Neural progenitor cell (in vitro differentiated cells): ENCODE results near the gene TSHZ2. TPM values are rescaled to one million over a fixed set of nuclear protein-coding genes. Genes with fewer than 3 reads are reported as not detected.

Source experiments
- DNase-seq: peaks from one replicate; pipeline ENCODE4 v3.0.0-alpha.2; 2016; ENCODE audit warnings: low spot score
- H2AFZ ChIP-seq: fragments of 200-600 bp; sonication (generic); replicated peaks from 2 replicates; pipeline ENCODE4 v1.6.1; 2016; ENCODE audit warnings: antibody characterized with exemption
- H3F3A ChIP-seq: fragments of 200-600 bp; sonication (generic); 2 replicates; pipeline ENCODE4 v1.6.1; 2016; ENCODE audit warnings: antibody characterized with exemption, low read depth
- H3K27ac ChIP-seq: fragments of 200-600 bp; sonication (generic); 2 replicates; pipeline ENCODE4 v1.5.1; 2016; ENCODE audit warnings: mild to moderate bottlenecking
- H3K27me3 ChIP-seq: fragments of 200-600 bp; sonication (generic); 2 replicates; pipeline ENCODE4 v1.6.1; 2016; ENCODE audit warnings: mild to moderate bottlenecking, moderate library complexity
- H3K36me3 ChIP-seq: fragments of 200-600 bp; sonication (generic); 2 replicates; pipeline ENCODE4 v1.5.1; 2016
- H3K4me1 ChIP-seq: fragments of 200-600 bp; sonication (generic); 2 replicates; pipeline ENCODE4 v1.6.1; 2016; ENCODE audit warnings: mixed run types
- H3K4me2 ChIP-seq: fragments of 200-600 bp; sonication (generic); 2 replicates; pipeline ENCODE4 v1.6.1; 2016
- H3K4me3 ChIP-seq: fragments of 200-600 bp; sonication (generic); 2 replicates; pipeline ENCODE4 v1.5.1; 2016
- H3K79me2 ChIP-seq: fragments of 200-600 bp; sonication (generic); 2 replicates; pipeline ENCODE4 v1.6.1; 2016; ENCODE audit warnings: low read depth
- H3K9ac ChIP-seq: fragments of 200-600 bp; sonication (generic); 2 replicates; pipeline ENCODE4 v1.6.1; 2016
- H3K9me3 ChIP-seq: fragments of 200-600 bp; sonication (generic); 2 replicates; pipeline ENCODE4 v1.5.1; 2016; ENCODE audit warnings: low read depth
- H4K20me1 ChIP-seq: fragments of 200-600 bp; sonication (generic); 2 replicates; pipeline ENCODE4 v1.6.1; 2016; ENCODE audit warnings: low read depth
- H3K27ac Mint-ChIP-seq: 3 replicates; pipeline ENCODE4 v1.8.0; 2021; ENCODE audit warnings: mixed read lengths
- H3K27me3 Mint-ChIP-seq: 2 replicates; pipeline ENCODE4 v1.8.0; 2022; ENCODE audit warnings: low read depth, mild to moderate bottlenecking, inconsistent platforms, moderate library complexity, mixed read lengths; ENCODE audit not compliant: insufficient read depth
- H3K36me3 Mint-ChIP-seq: 3 replicates; pipeline ENCODE4 v1.8.0; 2021; ENCODE audit warnings: mixed read lengths
- H3K4me1 Mint-ChIP-seq: 3 replicates; pipeline ENCODE4 v1.8.0; 2021; ENCODE audit warnings: mixed read lengths
- H3K4me3 Mint-ChIP-seq: 3 replicates; pipeline ENCODE4 v1.8.0; 2021; ENCODE audit warnings: mild to moderate bottlenecking, moderate library complexity, mixed read lengths
- H3K9me3 Mint-ChIP-seq: 3 replicates; pipeline ENCODE4 v1.8.0; 2020; ENCODE audit warnings: mixed read lengths
- EZH2 ChIP-seq: fragments of 200-600 bp; sonication (generic); IDR thresholded peaks from 2 replicates; pipeline ENCODE4 v1.6.1; 2017; ENCODE audit warnings: antibody characterized with exemption, mild to moderate bottlenecking, moderate library complexity
- EZH2phosphoT487 ChIP-seq: fragments of 200-600 bp; sonication (generic); IDR thresholded peaks from 2 replicates; pipeline ENCODE4 v1.6.1; 2017; ENCODE audit warnings: antibody characterized with exemption
- total RNA-seq: library from RNA; depleted of rRNA; stranded (reverse); fragments of >200 nt; gene quantifications from 2 replicates; pipeline ENCODE4 v1.2.3, GENCODE V29; 2015; ENCODE audit warnings: low replicate concordance
- TF ChIP-seq, protein P1 (sequence below): fragments of 200-600 bp; sonication (generic); IDR thresholded peaks from 2 replicates; pipeline ENCODE4 v1.5.1; 2017; ENCODE audit warnings: antibody characterized with exemption, mild to moderate bottlenecking

TSHZ2 gene
- total RNA-seq, 1 donor from 2014 or later, result 1.8 TPM

DNA sequence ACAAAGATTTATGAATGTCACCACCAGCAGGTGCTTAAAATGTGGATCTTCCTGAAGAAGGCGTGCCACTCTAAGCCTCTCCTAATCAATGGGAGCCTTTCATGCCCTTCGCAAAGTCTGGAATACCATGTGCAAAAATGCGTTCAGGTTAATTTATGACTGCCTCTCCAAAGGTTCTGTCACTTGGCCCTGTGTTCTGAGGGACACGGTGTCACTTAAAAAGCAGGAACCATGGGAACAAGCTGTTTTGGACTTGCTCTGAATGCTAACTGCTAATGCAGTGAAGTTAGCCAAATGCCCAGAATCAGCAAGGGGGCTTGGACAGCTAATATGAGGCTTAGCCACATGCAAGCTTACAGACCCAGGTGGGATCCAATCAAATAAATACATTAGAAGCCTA, 250.3 kb downstream of the TSHZ2 start:
- peaks cover 17% of the 10 kb centered on the region for H3F3A ChIP-seq
- no peaks in the 10 kb centered on the region for H3K9me3 ChIP-seq
- no peak overlapping the region for H3K4me2 ChIP-seq
- H3K4me3 ChIP-seq, result no peak overlapping the region
- H3K27me3 Mint-ChIP-seq, result peaks cover 2% of the 10 kb centered on the region
- peaks cover 17% of the 10 kb centered on the region for H3K4me1 Mint-ChIP-seq
- H3K27ac ChIP-seq, result no peak overlapping the region
- H3K4me1 ChIP-seq, result peaks cover 30% of the 10 kb centered on the region
- H3K36me3 Mint-ChIP-seq, result peaks cover 2% of the 10 kb centered on the region
- H2AFZ ChIP-seq, result no peak overlapping the region
- TF ChIP-seq, protein P1, sequence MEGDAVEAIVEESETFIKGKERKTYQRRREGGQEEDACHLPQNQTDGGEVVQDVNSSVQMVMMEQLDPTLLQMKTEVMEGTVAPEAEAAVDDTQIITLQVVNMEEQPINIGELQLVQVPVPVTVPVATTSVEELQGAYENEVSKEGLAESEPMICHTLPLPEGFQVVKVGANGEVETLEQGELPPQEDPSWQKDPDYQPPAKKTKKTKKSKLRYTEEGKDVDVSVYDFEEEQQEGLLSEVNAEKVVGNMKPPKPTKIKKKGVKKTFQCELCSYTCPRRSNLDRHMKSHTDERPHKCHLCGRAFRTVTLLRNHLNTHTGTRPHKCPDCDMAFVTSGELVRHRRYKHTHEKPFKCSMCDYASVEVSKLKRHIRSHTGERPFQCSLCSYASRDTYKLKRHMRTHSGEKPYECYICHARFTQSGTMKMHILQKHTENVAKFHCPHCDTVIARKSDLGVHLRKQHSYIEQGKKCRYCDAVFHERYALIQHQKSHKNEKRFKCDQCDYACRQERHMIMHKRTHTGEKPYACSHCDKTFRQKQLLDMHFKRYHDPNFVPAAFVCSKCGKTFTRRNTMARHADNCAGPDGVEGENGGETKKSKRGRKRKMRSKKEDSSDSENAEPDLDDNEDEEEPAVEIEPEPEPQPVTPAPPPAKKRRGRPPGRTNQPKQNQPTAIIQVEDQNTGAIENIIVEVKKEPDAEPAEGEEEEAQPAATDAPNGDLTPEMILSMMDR, result no peak
- TF ChIP-seq EZH2, result no peak
- no peak for TF ChIP-seq EZH2phosphoT487
- H3K27ac Mint-ChIP-seq, result no peak overlapping the region
- peaks cover 4% of the 10 kb centered on the region for H3K9me3 Mint-ChIP-seq
- no peaks in the 10 kb centered on the region for H3K36me3 ChIP-seq
- H3K79me2 ChIP-seq, result no peaks in the 10 kb centered on the region
- no peaks in the 10 kb centered on the region for H3K27me3 ChIP-seq
- no peak overlapping the region for H3K9ac ChIP-seq
- DNase-seq, result no peak
- no peak overlapping the region for H3K4me3 Mint-ChIP-seq
- no peaks in the 10 kb centered on the region for H4K20me1 ChIP-seq

DNA sequence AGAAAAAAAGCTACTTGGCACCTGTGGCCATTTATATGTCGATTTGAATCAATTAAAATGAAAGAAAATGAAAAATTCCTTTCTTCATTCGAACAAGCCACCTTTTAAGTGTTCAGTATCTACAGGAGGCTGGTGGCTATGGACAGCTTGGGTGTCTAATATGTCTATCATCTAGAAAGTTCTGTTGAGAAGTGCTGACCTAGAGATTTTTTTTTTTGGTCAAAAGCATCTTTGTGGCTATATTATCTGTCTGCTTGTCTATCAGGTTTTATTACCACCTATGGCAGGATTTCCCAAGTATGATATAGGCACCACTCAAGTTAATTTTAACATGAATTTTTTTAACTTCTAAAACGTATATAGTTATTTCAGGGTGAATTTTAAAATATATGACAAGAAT, 250.8 kb downstream of the TSHZ2 start:
- no peak overlapping the region for H3K27ac Mint-ChIP-seq
- TF ChIP-seq EZH2 (no peak), EZH2phosphoT487 (no peak)
- TF ChIP-seq, protein P1, result no peak
- Histone ChIP-seq H3K79me2 (no peaks in the 10 kb centered on the region), H3K4me2 (no peak overlapping the region), H3K9ac (no peak overlapping the region), H3K36me3 (no peaks in the 10 kb centered on the region), H3F3A (peaks cover 15% of the 10 kb centered on the region), H4K20me1 (no peaks in the 10 kb centered on the region), H3K4me3 (no peak overlapping the region), H2AFZ (no peak overlapping the region), H3K9me3 (no peaks in the 10 kb centered on the region), H3K27ac (no peak overlapping the region), H3K4me1 (peaks cover 25% of the 10 kb centered on the region), H3K27me3 (no peaks in the 10 kb centered on the region)
- peaks cover 20% of the 10 kb centered on the region for H3K4me1 Mint-ChIP-seq
- H3K9me3 Mint-ChIP-seq, result peaks cover 4% of the 10 kb centered on the region
- no peak overlapping the region for H3K4me3 Mint-ChIP-seq
- DNase-seq, result no peak
- peaks cover 2% of the 10 kb centered on the region for H3K36me3 Mint-ChIP-seq
- H3K27me3 Mint-ChIP-seq, result peaks cover 2% of the 10 kb centered on the region

DNA sequence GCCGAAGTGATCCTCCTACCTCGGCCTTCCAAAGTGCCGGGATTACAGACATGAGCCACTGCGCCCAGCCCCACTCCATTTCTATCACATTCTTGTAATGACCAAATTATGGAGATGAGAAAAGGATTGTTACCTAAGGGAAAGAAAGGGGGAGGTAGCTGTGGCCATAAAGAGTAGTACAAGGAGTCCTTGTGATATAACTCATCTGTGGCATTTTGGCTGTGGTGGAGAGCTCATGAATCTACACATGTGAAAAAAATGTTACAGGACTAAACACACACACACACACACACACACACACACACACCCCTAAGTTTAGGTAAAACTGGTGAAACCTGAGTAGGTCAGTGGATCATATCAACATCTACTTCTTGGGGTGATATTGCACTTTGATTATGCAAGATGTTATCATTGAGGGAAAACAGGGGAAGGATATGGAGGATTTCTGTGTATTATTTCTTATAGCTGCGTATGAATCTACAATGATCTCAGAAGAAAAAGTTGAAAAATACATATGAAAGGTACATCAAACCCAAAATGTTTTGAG, 251.5 kb downstream of the TSHZ2 start:
- no peak overlapping the region for H2AFZ ChIP-seq
- TF ChIP-seq, protein P1, result no peak
- TF ChIP-seq EZH2phosphoT487 (no peak), EZH2 (no peak)
- no peak overlapping the region for H3K4me3 ChIP-seq
- H3K27me3 Mint-ChIP-seq, result peaks cover 2% of the 10 kb centered on the region
- H3K4me1 Mint-ChIP-seq, result peaks cover 16% of the 10 kb centered on the region
- H3K27ac Mint-ChIP-seq, result no peak overlapping the region
- H3K9me3 ChIP-seq, result no peaks in the 10 kb centered on the region
- peaks cover 18% of the 10 kb centered on the region for H3K4me1 ChIP-seq
- no peaks in the 10 kb centered on the region for H4K20me1 ChIP-seq
- no peak overlapping the region for H3K4me3 Mint-ChIP-seq
- H3F3A ChIP-seq, result peaks cover 7% of the 10 kb centered on the region
- no peaks in the 10 kb centered on the region for H3K36me3 ChIP-seq
- no peak for DNase-seq
- no peaks in the 10 kb centered on the region for H3K27me3 ChIP-seq
- H3K27ac ChIP-seq, result no peak overlapping the region
- no peak overlapping the region for H3K9ac ChIP-seq
- no peak overlapping the region for H3K4me2 ChIP-seq
- peaks cover 4% of the 10 kb centered on the region for H3K9me3 Mint-ChIP-seq
- H3K36me3 Mint-ChIP-seq, result peaks cover 2% of the 10 kb centered on the region
- H3K79me2 ChIP-seq, result no peaks in the 10 kb centered on the region
